Measurements from ENCODE around the gene IFIT3. TPM values are rescaled to one million over a fixed set of nuclear protein-coding genes. Genes with fewer than 3 reads are reported as not detected.

Gene IFIT3
- total and polyA plus RNA-seq, 7 experiments from 2014 or later: 1.8 to 22.3 (median 4.1) TPM

DNA sequence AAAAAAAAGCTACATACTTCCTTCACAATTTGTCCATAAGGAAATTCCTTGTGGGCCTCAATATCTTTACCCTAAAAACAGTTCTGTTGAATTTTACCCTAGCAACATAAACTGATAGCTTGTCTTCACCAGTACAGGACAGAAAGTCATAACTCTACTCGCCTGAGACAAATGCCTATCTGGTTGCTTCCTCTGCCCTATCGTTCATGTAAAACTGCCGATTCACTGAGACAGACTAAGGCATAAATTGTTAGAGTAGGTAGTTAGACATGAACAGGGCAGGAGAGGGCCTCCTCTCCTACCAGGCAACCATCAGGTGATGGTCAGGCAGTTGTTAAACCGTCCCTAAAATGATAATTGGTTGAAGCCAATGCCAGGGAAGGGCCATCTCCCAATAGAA, 25.0 kb downstream of the IFIT3 start:
- intact Hi-C loops (cut with micrococcal nuclease): no loop called here

DNA sequence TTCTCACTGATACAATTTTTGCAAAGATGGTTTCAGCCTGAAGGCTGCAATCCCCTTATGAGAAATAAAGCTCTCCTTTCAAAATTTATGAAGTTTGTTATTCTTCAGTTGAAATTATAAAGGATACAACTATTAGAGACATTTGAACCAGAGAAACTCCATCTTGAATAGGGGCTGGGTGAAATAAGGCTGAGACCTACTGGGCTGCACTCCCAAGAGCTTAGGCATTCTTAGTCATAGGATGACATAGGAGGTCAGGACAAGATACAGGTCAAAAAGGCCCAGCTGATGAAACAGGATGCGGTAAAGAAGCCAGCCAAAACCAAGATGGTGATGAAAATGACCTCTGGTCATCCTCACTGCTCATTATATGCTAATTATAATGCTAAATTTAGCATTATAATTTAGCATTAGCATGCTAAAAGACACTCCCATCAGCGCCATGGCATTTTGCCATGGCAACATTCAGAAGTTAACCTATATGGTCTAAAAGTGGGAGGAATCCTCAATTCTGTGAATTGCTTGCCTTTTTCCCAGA, 27.7 kb downstream of the IFIT3 start:
- H3K27me3 ChIP-seq (ENCODE audit: control insufficient read depth in 2 of 2, insufficient read depth in 2 of 2, low read length in 2 of 2): no peaks in the 10 kb centered on the region
- peaks cover 0 to 8% (median 4%) of the 10 kb centered on the region in 5 donors for H3K36me3 Mint-ChIP-seq
- no peaks in the 10 kb centered on the region for H3K9me3 ChIP-seq (ENCODE audit: control insufficient read depth in 2 of 3, low read length in 3 of 3)
- no peak for DNase-seq
- intact Hi-C loops (cut with micrococcal nuclease): no loop called here
- no peak for ATAC-seq
- no peak overlapping the region for H3K27ac ChIP-seq (ENCODE audit: low read depth, low read length)
- H3K4me3 Mint-ChIP-seq: no peak overlapping the region
- no peaks in the 10 kb centered on the region for H3K36me3 ChIP-seq (ENCODE audit: control insufficient read depth in 2 of 3, insufficient read depth in 3 of 3, low read length in 3 of 3)
- H3K9me3 Mint-ChIP-seq: peaks cover 0 to 4% (median 0%) of the 10 kb centered on the region in 11 donors
- peaks cover 0 to 67% (median 4%) of the 10 kb centered on the region in 5 donors for H3K27me3 Mint-ChIP-seq
- peaks cover 5 to 19% (median 10%) of the 10 kb centered on the region in 7 donors for H3K4me1 Mint-ChIP-seq
- ChIA-PET CTCF (no interaction called here), POLR2A (no interaction called here)
- no peak overlapping the region for H3K27ac Mint-ChIP-seq
- no peaks in the 10 kb centered on the region for H3K4me1 ChIP-seq (ENCODE audit: control insufficient read depth in 2 of 2, insufficient read depth in 2 of 2, low read length in 2 of 2)
- H3K4me3 ChIP-seq (ENCODE audit: low read length): no peak overlapping the region

More for the DNA sequence above, 25.0 kb downstream of the IFIT3 start:
- Mint-ChIP-seq H3K4me1 (peaks cover 12 to 27% (median 14%) of the 10 kb centered on the region in 7 donors), H3K9me3 (peaks cover 0 to 4% (median 0%) of the 10 kb centered on the region in 11 donors), H3K36me3 (peaks cover 0 to 8% (median 4%) of the 10 kb centered on the region in 5 donors), H3K4me3 (no peak overlapping the region), H3K27ac (no peak overlapping the region), H3K27me3 (peaks cover 0 to 73% (median 4%) of the 10 kb centered on the region in 5 donors)
- DNase-seq (no peak), ATAC-seq (no peak)
- Histone ChIP-seq H3K9me3 (ENCODE audit: control insufficient read depth in 2 of 3, low read length in 3 of 3) (no peaks in the 10 kb centered on the region), H3K27me3 (ENCODE audit: control insufficient read depth in 2 of 2, insufficient read depth in 2 of 2, low read length in 2 of 2) (no peaks in the 10 kb centered on the region), H3K4me3 (ENCODE audit: low read length) (no peak overlapping the region), H3K27ac (ENCODE audit: low read depth, low read length) (no peak overlapping the region), H3K36me3 (ENCODE audit: control insufficient read depth in 2 of 3, insufficient read depth in 3 of 3, low read length in 3 of 3) (no peaks in the 10 kb centered on the region), H3K4me1 (ENCODE audit: control insufficient read depth in 2 of 2, insufficient read depth in 2 of 2, low read length in 2 of 2) (no peaks in the 10 kb centered on the region)
- ChIA-PET POLR2A (interaction anchor here (0.7 kb wide), 2 partner anchors 10 to 521 kb away, joined by 3 read pairs; no protein-coding TSS in a partner anchor), CTCF (no interaction called here)

DNA sequence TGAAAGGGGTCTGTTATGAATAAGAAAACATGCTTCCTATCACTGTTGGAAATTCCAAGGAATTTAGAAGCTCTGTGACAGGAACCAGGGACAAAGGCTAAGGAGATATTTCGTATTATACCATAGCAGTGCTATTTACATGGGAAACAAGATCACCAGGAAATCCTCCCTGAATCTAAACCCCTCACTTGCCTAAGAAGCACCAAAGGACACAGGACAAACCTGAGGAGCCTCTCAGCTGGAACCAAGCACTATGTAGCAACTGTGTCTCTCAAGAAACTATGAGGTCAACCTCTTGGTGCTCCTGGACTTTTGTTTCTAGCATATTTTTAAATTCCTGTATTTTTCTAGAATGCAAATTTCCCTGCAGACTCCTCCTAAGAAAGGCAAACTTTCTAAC, 29.3 kb downstream of the IFIT3 start:
- Mint-ChIP-seq H3K27ac (no peak overlapping the region), H3K9me3 (peaks cover 0 to 4% (median 0%) of the 10 kb centered on the region in 11 donors), H3K4me3 (no peak overlapping the region), H3K27me3 (peaks cover 0 to 64% (median 4%) of the 10 kb centered on the region in 5 donors), H3K4me1 (peaks cover 0 to 5% (median under 1%) of the 10 kb centered on the region in 7 donors), H3K36me3 (peaks cover 0 to 8% (median 4%) of the 10 kb centered on the region in 5 donors)
- ChIA-PET CTCF (interaction anchor here (0.7 to 0.9 kb wide), 2 partner anchors 8 to 11 kb away, joined by 3 read pairs; no protein-coding TSS in a partner anchor), POLR2A (no interaction called here)
- Histone ChIP-seq H3K4me3 (ENCODE audit: low read length) (no peak overlapping the region), H3K27me3 (ENCODE audit: control insufficient read depth in 2 of 2, insufficient read depth in 2 of 2, low read length in 2 of 2) (no peaks in the 10 kb centered on the region), H3K27ac (ENCODE audit: low read depth, low read length) (no peak overlapping the region), H3K4me1 (ENCODE audit: control insufficient read depth in 2 of 2, insufficient read depth in 2 of 2, low read length in 2 of 2) (no peaks in the 10 kb centered on the region), H3K36me3 (ENCODE audit: control insufficient read depth in 2 of 3, insufficient read depth in 3 of 3, low read length in 3 of 3) (no peaks in the 10 kb centered on the region), H3K9me3 (ENCODE audit: control insufficient read depth in 2 of 3, low read length in 3 of 3) (no peaks in the 10 kb centered on the region)
- intact Hi-C loops (cut with micrococcal nuclease): no loop called here
- ATAC-seq: no peak
- DNase-seq: no peak

GRCh38 chr10:89357975-89358374, 30.2 kb downstream of the IFIT3 start:
- Mint-ChIP-seq H3K4me3 (no peak overlapping the region), H3K27ac (no peak overlapping the region), H3K9me3 (peaks cover 0 to 4% (median 0%) of the 10 kb centered on the region in 11 donors), H3K27me3 (peaks cover 0 to 55% (median 4%) of the 10 kb centered on the region in 5 donors), H3K36me3 (peaks cover 0 to 8% (median 4%) of the 10 kb centered on the region in 5 donors), H3K4me1 (peaks cover 0 to 12% (median 6%) of the 10 kb centered on the region in 7 donors)
- ChIA-PET POLR2A (no interaction called here), CTCF (interaction anchor here (0.9 kb wide), 1 partner anchor 10 kb away, joined by 3 read pairs; no protein-coding TSS in a partner anchor)
- DNase-seq (no peak), ATAC-seq (no peak)
- H3K4me3 ChIP-seq (ENCODE audit: low read length): no peak overlapping the region
- no peaks in the 10 kb centered on the region for H3K27me3 ChIP-seq (ENCODE audit: control insufficient read depth in 2 of 2, insufficient read depth in 2 of 2, low read length in 2 of 2)
- intact Hi-C loops (cut with micrococcal nuclease): no loop called here
- no peaks in the 10 kb centered on the region for H3K9me3 ChIP-seq (ENCODE audit: control insufficient read depth in 2 of 3, low read length in 3 of 3)
- no peaks in the 10 kb centered on the region for H3K36me3 ChIP-seq (ENCODE audit: control insufficient read depth in 2 of 3, insufficient read depth in 3 of 3, low read length in 3 of 3)
- H3K27ac ChIP-seq (ENCODE audit: low read depth, low read length): no peak overlapping the region
- peaks cover 0 to 3% of the 10 kb centered on the region in 2 donors for H3K4me1 ChIP-seq (ENCODE audit: control insufficient read depth in 2 of 2, insufficient read depth in 2 of 2, low read length in 2 of 2)

DNA sequence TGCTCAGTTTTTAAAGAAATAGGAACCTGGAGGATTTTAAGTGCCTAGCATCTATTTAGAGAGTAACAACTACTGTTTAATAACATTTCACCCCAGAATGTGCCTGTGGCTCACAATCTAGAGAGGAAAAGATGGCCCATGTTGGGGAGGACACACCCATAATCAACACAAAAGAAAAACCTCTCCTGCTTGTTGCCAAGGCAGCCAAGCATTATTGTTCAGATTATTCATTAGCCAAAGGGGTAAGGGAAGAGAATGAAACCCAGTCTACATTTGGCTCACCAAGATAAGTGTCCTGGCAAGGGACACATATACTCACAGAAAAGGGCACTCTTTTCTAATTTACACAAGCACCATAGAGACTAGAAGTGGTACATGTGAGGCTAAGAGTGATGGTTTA, 32.4 kb downstream of the IFIT3 start:
- Mint-ChIP-seq H3K4me1 (peaks cover 7 to 28% (median 16%) of the 10 kb centered on the region in 7 donors), H3K27ac (no peak overlapping the region), H3K4me3 (no peak overlapping the region), H3K27me3 (peaks cover 0 to 45% (median 4%) of the 10 kb centered on the region in 5 donors), H3K9me3 (no peaks in the 10 kb centered on the region), H3K36me3 (no peaks in the 10 kb centered on the region)
- H3K4me1 ChIP-seq (ENCODE audit: control insufficient read depth in 2 of 2, insufficient read depth in 2 of 2, low read length in 2 of 2): peaks cover 0 to 6% of the 10 kb centered on the region in 2 donors
- ChIA-PET POLR2A (no interaction called here), CTCF (no interaction called here)
- no peaks in the 10 kb centered on the region for H3K36me3 ChIP-seq (ENCODE audit: control insufficient read depth in 2 of 3, insufficient read depth in 3 of 3, low read length in 3 of 3)
- H3K27me3 ChIP-seq (ENCODE audit: control insufficient read depth in 2 of 2, insufficient read depth in 2 of 2, low read length in 2 of 2): no peaks in the 10 kb centered on the region
- no peak overlapping the region for H3K27ac ChIP-seq (ENCODE audit: low read depth, low read length)
- intact Hi-C loops (cut with micrococcal nuclease): no loop called here
- DNase-seq: no peak
- no peak overlapping the region for H3K4me3 ChIP-seq (ENCODE audit: low read length)
- no peak for ATAC-seq
- no peaks in the 10 kb centered on the region for H3K9me3 ChIP-seq (ENCODE audit: control insufficient read depth in 2 of 3, low read length in 3 of 3)

DNA sequence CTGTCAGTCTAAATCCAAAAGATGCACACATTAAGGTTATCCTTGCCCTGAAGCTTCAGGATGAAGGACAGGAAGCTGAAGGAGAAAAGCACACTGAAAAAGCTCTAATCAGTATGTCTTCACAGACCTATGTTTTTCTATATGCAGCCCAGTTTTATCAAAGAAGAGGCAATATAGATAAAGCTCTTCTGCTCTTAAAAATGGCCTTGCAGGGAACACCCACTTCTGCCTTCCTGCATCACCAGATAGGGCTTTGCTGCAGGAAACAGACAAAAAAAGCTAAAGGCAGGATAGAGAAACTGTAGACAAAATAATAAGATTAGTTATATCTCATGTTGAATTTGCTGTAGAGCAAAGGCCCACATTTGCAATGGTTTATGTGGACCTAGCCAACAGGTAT, 35.1 kb downstream of the IFIT3 start:
- Histone ChIP-seq H3K4me1 (ENCODE audit: control insufficient read depth in 2 of 2, insufficient read depth in 2 of 2, low read length in 2 of 2) (peaks cover 6 to 7% of the 10 kb centered on the region in 2 donors), H3K27me3 (ENCODE audit: control insufficient read depth in 2 of 2, insufficient read depth in 2 of 2, low read length in 2 of 2) (no peaks in the 10 kb centered on the region), H3K36me3 (ENCODE audit: control insufficient read depth in 2 of 3, insufficient read depth in 3 of 3, low read length in 3 of 3) (no peaks in the 10 kb centered on the region), H3K9me3 (ENCODE audit: control insufficient read depth in 2 of 3, low read length in 3 of 3) (no peaks in the 10 kb centered on the region), H3K4me3 (ENCODE audit: low read length) (no peak overlapping the region), H3K27ac (ENCODE audit: low read depth, low read length) (no peak overlapping the region)
- intact Hi-C loops (cut with micrococcal nuclease): no loop called here
- ATAC-seq (no peak), DNase-seq (no peak)
- ChIA-PET CTCF (interaction anchor here (0.7 kb wide), 1 partner anchor 320 kb away, joined by 3 read pairs; no protein-coding TSS in a partner anchor), POLR2A (interaction anchor here (0.9 to 2.1 kb wide), 2 partner anchors 10 to 29 kb away, joined by 3 to 5 read pairs; partner anchors contain the start of gene IFIT1)
- peaks cover 0 to 2% (median 0%) of the 10 kb centered on the region in 5 donors for H3K36me3 Mint-ChIP-seq
- H3K27ac Mint-ChIP-seq: no peak overlapping the region
- no peak overlapping the region for H3K4me3 Mint-ChIP-seq
- H3K27me3 Mint-ChIP-seq: peaks cover 0 to 32% (median 0%) of the 10 kb centered on the region in 5 donors
- H3K9me3 Mint-ChIP-seq: peaks cover 0 to 2% (median 0%) of the 10 kb centered on the region in 11 donors
- H3K4me1 Mint-ChIP-seq: peaks cover 5 to 31% (median 20%) of the 10 kb centered on the region in 7 donors
